ENCODE data around the gene NR5A2.

DNA sequence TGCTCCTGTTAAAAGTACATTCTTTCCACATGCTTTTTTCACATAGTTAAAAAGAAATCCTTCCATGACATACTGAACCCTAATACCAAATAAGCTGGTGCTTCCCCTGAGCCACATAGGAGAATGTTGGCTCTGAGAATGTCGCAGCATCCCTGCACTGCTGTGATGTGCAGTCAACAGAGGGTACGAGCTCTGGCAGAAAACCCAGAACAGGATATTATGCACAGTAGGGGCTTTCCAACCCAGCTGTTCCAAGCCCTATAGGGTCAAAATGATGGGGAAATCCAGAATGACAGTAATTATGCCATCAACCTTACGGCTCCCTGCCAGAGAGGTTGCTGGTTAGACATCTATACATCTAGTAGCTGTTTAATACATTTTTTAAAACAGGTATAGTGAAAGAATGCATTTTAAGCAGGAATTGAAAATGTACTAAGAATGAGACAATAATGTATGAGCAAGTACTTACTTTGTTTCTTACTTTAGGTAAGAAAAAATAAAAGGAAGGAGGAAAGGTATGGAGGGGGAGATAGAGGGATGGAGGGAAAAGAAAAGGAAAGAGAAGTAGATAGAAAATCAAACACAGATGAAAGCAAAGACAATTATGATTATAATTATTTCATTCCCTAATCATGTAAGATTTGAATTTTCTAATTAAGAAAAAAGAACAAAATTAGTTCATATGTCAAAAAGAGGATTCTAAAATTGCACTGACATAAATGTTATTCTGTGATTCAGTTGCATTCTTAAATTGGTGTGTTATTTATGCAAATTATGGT is 126.0 kb downstream of the NR5A2 start:
- TF ChIP-seq ZNF274 (IDR thresholded peaks at IDR 0.05; ENCODE audit: low read depth, low read length) (no peak), SUZ12 (IDR thresholded peaks at IDR 0.05; ENCODE audit: extremely low read depth, insufficient read depth, insufficient read length) (no peak), YY1 (IDR thresholded peaks at IDR 0.05; ENCODE audit: insufficient read depth, insufficient read length) (no peak)
